Right atrium auricular region (tissue), 2 donors: ENCODE measurements around the gene RNPS1. TPM values are rescaled to one million over a fixed set of nuclear protein-coding genes. Genes with fewer than 3 reads are reported as not detected.

Experiments
- DNase-seq: peaks from one replicate; pipeline ENCODE4 v3.0.0-alpha.2; 2019; ENCODE audit warnings: low spot score
- H3K27ac ChIP-seq, 2 donors: fragments of 200-600 bp; sonication (generic); 1 replicate in 1 of 2; 2 replicates in 1 of 2; pipeline ENCODE4 v1.5.1; 2016 to 2019
- H3K27me3 ChIP-seq, 2 donors: fragments of 200-600 bp; sonication (generic); one replicate each; pipeline versions ENCODE4 v1.5.1 to v1.6.0; 2017 to 2019
- H3K36me3 ChIP-seq: fragments of 200-600 bp; sonication (generic); one replicate; pipeline ENCODE4 v1.5.1; 2016
- H3K4me1 ChIP-seq, 2 donors: fragments of 200-600 bp; sonication (generic); one replicate each; pipeline versions ENCODE4 v1.5.1 to v1.6.0; 2017 to 2019
- H3K4me3 ChIP-seq, 2 donors: fragments of 200-600 bp; sonication (generic); 1 replicate in 1 of 2; 2 replicates in 1 of 2; pipeline ENCODE4 v1.5.1; 2017 to 2019; ENCODE audit warnings: mild to moderate bottlenecking in 1 of 2, moderate library complexity in 1 of 2
- H3K9me3 ChIP-seq, 2 donors: fragments of 200-600 bp; sonication (generic); one replicate each; pipeline ENCODE4 v1.5.1; 2019
- total RNA-seq, 2 donors: library from RNA; depleted of rRNA; stranded (reverse); fragments of >200 nt; gene quantifications; one replicate each; pipeline ENCODE4 v1.1.0, GENCODE V29; 2016
- TF ChIP-seq, protein P1 (sequence below), 2 donors: fragments of 200-600 bp; sonication (generic); IDR thresholded peaks; one replicate each; pipeline ENCODE4 v1.5.1; 2019; ENCODE audit warnings: antibody characterized with exemption in 2 of 2

The RNPS1 gene
- total RNA-seq, 2 donors from 2014 or later, result 93.6 to 124 TPM

DNA sequence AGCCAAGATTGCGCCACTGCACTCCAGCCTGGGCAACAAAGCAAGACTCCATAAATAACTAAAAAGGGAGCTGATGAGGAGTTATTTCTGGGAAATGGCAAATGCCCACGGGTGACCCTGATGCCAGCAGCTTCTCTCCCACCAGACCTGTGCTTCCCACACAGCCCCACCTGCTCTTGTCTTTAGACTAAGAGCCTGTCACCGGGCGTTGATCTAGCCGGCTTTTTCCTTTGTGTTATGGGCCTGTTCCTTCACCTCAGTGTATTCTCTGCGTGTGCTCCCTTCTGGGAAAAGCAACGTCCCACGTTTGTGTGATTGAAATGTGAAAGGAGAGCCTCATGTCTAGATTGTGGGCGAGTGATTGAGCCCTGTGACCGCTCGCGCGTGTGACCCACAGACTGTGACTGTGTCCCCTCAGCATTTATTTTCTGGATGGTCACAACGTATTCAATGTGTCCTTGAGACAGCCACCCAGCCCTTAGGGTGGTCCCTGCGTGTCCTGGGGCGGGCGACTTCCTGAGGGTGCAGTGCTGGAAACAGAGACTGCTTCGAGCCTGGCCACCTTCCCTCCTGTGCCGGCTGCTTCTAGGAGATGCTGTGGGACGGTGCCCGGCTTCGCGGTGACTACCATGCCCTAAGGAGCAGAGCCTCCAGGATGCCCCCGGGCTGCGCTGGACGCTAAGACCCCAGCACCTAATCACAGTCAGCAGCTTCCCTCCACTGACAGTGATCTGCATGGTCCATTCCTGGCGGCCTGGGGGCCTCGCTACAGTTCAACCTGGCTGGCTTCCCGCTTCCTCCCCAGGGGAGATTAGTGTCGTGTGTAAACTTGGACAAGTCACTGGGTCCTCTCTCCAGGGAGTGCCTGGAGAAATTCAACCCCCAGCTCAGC lies 7.8 kb upstream of the RNPS1 start:
- H3K27ac ChIP-seq, result no peak overlapping the region
- H3K4me3 ChIP-seq, result no peak overlapping the region
- TF ChIP-seq, protein P1, sequence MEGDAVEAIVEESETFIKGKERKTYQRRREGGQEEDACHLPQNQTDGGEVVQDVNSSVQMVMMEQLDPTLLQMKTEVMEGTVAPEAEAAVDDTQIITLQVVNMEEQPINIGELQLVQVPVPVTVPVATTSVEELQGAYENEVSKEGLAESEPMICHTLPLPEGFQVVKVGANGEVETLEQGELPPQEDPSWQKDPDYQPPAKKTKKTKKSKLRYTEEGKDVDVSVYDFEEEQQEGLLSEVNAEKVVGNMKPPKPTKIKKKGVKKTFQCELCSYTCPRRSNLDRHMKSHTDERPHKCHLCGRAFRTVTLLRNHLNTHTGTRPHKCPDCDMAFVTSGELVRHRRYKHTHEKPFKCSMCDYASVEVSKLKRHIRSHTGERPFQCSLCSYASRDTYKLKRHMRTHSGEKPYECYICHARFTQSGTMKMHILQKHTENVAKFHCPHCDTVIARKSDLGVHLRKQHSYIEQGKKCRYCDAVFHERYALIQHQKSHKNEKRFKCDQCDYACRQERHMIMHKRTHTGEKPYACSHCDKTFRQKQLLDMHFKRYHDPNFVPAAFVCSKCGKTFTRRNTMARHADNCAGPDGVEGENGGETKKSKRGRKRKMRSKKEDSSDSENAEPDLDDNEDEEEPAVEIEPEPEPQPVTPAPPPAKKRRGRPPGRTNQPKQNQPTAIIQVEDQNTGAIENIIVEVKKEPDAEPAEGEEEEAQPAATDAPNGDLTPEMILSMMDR (IDR thresholded peaks at IDR 0.05), result no peak
- no peaks in the 10 kb centered on the region for H3K27me3 ChIP-seq
- DNase-seq, result no peak
- no peaks in the 10 kb centered on the region for H3K9me3 ChIP-seq
- no peaks in the 10 kb centered on the region for H3K4me1 ChIP-seq
- H3K36me3 ChIP-seq, result peaks cover 3% of the 10 kb centered on the region

DNA sequence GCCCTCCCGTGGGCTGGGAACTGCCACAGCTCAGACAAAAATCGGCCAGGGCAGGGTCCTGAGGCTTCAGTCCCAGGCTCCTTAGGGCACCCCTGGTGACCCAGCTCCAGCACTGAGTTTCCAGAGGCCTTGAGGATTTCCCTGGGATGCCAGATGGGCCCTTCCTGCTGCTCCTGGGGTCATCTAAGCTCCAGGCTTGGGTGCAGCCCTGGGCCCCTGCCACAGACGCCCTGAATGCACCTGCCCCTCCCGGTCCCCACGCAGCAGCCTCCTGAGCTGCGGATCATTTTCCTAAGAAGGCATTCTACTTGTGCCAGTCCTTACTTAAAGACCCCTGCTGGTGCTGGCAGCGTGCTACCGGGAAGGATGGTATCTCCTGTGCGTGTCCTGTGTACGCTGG lies 6.0 kb upstream of the RNPS1 start:
- Histone ChIP-seq H3K4me3 (no peak overlapping the region), H3K4me1 (peaks cover 0 to 13% of the 10 kb centered on the region in 2 donors), H3K27me3 (no peaks in the 10 kb centered on the region), H3K9me3 (no peaks in the 10 kb centered on the region), H3K36me3 (peaks cover 3% of the 10 kb centered on the region), H3K27ac (no peak overlapping the region)
- TF ChIP-seq, protein P1 (IDR thresholded peaks at IDR 0.05), result no peak
- no peak for DNase-seq

DNA sequence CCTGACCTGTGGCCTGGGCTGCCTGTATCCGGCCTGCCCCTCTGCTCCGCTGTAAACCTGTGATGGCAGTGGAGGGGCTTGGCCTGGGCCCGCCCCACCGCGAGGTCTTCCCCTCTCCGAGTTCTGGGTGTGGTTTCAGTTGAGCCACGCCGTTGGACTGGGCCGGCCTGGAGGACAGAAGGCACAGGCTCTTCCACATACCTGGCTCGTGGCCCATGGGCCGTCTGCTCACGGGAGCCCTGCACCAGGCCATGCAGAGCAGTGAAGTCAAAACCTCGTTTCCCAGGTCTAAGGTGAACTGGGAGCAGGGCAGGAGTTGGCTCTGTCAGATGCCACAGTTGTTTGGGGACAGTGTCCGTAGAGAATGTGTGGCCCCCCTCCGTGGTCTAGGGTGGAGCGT lies 5.6 kb upstream of the RNPS1 start:
- no peak overlapping the region for H3K27ac ChIP-seq
- TF ChIP-seq, protein P1 (IDR thresholded peaks at IDR 0.05), result no peak
- H3K9me3 ChIP-seq, result no peaks in the 10 kb centered on the region
- DNase-seq, result no peak
- H3K4me3 ChIP-seq, result no peak overlapping the region
- H3K27me3 ChIP-seq, result no peaks in the 10 kb centered on the region
- H3K4me1 ChIP-seq, result peaks cover 0 to 16% of the 10 kb centered on the region in 2 donors
- peaks cover 3% of the 10 kb centered on the region for H3K36me3 ChIP-seq

DNA sequence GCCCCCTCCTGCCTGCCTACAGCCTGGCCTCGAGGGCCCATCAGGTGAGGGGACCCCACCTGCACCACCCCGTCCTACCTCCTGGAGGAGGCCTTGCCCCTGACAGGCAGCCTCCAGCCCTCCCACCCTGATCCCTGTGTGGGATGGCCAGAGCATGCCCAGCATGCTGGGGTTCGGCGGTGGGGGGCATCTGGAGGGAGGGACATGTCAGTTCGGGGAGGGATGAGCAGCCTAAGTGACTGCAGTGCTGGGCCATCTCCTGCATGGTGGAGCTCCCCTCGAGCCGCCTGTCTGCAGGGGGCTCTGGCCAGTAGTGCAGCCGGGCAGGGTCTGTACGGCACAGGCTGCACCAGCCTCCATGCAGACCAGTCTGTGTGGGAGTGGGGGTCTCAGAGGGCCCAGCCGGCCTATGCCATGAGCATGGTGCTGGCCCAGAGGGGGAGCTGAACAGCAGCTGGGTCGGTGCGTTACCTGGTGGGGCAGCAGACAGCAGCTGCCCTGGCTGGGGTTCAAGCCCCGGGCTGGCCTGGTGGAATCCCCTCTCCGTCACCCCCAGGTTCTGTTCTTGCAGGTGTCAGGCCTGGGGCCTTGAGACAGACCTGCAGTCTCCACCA lies 4.0 kb upstream of the RNPS1 start:
- DNase-seq, result no peak

DNA sequence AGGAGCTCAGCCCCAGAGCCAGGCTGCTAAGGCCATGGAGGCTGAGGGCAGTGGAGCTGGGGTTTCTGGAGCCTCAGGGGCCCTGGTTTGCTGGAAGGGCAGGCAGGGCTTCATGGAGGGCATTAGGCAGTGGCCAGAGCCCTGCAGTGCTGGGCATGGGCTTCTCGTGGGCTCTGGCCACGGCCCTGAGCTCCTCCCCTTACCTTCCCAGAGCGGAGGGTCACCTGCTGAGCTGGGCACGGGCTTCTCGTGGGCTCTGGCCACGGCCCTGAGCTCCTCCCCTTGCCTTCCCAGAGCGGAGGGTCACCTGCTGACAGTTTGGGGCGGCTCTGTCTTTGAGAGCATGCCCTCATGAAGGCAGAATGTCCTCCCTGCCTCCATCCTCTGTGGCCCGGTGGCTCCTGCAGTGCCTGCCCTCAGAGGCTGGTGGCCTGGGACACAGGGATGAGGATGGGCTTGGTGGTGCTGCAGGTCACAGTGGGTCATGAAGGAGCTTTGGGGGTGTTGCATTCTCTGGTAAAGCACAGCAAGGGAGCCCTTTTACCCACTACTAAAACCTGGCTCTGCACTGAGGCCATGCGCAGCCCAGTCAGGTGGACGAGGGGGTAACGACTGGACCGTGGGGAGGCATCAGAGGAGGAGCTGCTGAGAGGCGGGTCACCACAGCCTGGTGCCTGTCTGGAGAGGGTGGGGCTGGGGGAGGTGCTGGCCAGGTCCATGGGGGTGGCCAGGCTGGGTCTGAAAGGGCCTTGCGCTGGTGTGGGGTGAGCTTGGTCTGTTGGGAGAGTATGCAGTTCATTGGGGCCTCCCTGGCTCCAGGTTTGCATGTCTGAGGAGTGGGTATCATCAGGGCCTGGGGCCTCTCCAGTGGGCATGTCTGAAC lies 2.9 kb upstream of the RNPS1 start:
- DNase-seq, result no peak
- TF ChIP-seq, protein P1 (IDR thresholded peaks at IDR 0.05), result no peak
- Histone ChIP-seq H3K4me1 (peaks cover 0 to 27% of the 10 kb centered on the region in 2 donors), H3K9me3 (no peaks in the 10 kb centered on the region), H3K4me3 (no peak overlapping the region), H3K27ac (no peak overlapping the region), H3K36me3 (no peaks in the 10 kb centered on the region), H3K27me3 (no peaks in the 10 kb centered on the region)

More for the DNA sequence above, 4.0 kb upstream of the RNPS1 start:
- Histone ChIP-seq H3K27ac (no peak overlapping the region), H3K4me3 (no peak overlapping the region), H3K36me3 (no peaks in the 10 kb centered on the region), H3K9me3 (no peaks in the 10 kb centered on the region), H3K27me3 (no peaks in the 10 kb centered on the region), H3K4me1 (peaks cover 0 to 17% of the 10 kb centered on the region in 2 donors)
- TF ChIP-seq, protein P1 (IDR thresholded peaks at IDR 0.05), result no peak
